K562 treated with DMSO at 1 percent for 48 hours (cell line): Measurements from ENCODE around the gene CLPTM1L. TPM values are rescaled to one million over a fixed set of nuclear protein-coding genes. Genes with fewer than 3 reads are reported as not detected.

ENCODE experiments used
- total RNA-seq: library from RNA; unstranded; fragments of 300-600 nt; gene quantifications from 2 replicates; pipeline ENCODE4 v1.2.3, GENCODE V29; 2022; ENCODE audit warnings: low replicate concordance; ENCODE audit errors: extremely low read depth

Gene CLPTM1L
- 2,775 TPM in 1 of 2 replicates, not detected in the other for total RNA-seq

GRCh38 chr5:1344975-1345838, at the start of gene CLPTM1L:
CLPTM1L (minus strand) TSS chr5:1345099; CDS start chr5:1344841, 258 bp downstream.

GRCh38 chr5:1294835-1295649, 49.9 kb downstream of the CLPTM1L start, which contains the start of gene TERT:
TERT (minus strand) TSS chr5:1295068; CDS start chr5:1294989, 79 bp downstream.

Other genes starting within 250 kb of the CLPTM1L start
- not detected in 2 replicates for gene SLC12A7, start 233.0 kb downstream of the CLPTM1L start, total RNA-seq
- not detected in 2 replicates for gene SLC6A19, start 143.5 kb downstream of the CLPTM1L start, total RNA-seq
- gene SLC6A18, start 119.7 kb downstream of the CLPTM1L start, total RNA-seq = not detected in 2 replicates
- gene TERT, start 50.0 kb downstream of the CLPTM1L start, total RNA-seq = not detected in 2 replicates
- gene SLC6A3, start 100.3 kb upstream of the CLPTM1L start, total RNA-seq = not detected in 2 replicates
- gene LPCAT1, start 178.9 kb upstream of the CLPTM1L start, total RNA-seq = not detected in 2 replicates